Stimulated activated CD8-positive, alpha-beta memory T cell treated with anti-CD3 and anti-CD28 coated beads, Interleukin-2, amount 100 ng/mL, for 48 hours (primary cell): ENCODE results near the gene PBX1.

Experiments used
- DNase-seq, 2 donors: peaks; one replicate each; pipeline ENCODE4 v3.0.0-alpha.2; 2020; ENCODE audit warnings: low read depth in 2 of 2

The PBX1 gene

DNA sequence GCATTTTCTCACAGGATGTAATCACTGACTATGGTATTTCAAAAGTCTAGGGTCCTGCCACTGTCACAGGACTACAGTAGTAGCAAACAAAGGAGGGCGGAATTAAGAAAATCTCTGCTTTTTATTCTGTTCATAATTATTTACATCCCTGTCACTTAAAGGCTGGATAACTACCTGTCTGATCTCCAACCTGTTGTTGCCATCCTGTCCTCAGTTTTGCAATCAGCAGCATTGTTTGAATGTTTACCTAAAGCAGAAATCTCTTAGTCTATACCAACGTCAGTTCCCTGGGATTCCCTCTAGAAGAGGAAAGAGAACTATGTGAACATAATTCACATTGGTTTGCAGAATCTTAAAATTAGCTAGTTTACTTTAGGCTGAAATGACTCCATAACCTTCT, 218.5 kb downstream of the PBX1 start:
- DNase-seq, result no peak

DNA sequence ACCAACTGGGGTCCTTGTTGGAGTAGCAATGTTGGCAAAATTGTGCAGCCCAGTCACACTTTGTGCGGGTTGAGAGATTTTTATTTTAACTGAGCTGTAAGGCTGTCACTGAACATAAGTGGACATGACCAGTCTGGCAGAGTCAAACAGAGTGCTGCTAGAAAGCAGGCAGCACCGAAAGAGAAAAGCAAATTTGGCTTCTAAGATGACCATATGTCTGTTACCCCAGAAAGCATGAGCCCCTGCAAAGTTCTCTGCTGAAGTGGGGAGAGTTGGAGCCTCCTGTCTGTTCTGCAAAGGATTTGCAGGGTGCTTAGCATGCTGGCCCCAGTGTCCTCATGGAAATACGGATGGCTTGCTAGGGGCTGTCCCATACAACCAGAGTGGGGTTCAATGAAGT, 220.4 kb downstream of the PBX1 start:
- DNase-seq, result no peak

DNA sequence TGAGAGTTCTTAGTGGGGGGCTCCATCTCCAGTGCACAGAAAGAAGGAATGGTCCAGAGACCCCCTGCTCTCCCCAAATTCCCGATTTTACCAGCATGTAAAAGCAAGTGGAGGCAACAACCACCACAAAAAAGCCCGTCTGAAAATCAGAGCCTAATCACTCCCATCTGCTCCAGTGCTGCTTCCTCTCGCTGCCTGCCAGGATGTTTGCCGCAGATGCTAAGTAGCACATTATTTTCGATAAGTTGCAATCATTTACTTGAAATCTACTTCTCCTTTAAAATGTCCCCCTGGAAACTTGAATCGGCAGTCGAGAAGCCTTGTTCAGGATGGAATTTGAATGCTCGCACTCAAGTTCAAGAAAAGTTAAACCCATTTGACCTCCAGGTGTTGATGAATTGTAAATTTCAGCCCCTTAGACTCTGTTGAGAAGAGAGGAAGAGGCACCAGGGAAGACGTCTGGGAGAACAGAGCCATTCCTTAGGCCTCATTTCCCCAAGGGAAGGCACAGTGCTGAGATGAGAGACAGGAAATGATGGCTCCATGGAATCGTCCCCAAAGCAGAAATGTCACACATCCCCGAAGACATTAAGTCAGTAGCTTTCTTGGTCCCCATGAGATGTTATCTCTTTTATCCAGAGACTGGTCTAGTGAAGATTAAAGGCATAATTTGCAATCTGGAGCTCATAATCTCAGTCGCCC, 221.3 kb downstream of the PBX1 start:
- DNase-seq, result no peak

DNA sequence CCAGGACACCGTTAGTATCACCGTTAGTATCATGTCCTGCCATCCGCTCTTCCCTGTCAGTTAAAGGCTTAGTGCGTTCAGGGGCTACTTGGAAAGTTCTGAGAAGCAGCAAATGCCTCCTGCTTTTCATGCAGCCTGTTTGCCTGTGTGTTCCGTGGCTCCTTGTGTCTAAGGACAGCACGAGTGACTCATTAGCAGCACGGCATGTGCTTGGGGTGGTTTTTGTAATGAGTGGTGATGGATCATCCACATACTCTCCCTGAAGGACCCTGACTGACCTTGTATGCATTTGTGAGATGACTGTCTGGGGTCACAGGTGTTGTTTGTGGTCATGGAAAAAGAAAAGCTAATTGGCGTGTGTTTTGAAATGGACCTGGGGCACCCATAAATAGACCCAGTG, 221.9 kb downstream of the PBX1 start:
- DNase-seq, result no peak

DNA sequence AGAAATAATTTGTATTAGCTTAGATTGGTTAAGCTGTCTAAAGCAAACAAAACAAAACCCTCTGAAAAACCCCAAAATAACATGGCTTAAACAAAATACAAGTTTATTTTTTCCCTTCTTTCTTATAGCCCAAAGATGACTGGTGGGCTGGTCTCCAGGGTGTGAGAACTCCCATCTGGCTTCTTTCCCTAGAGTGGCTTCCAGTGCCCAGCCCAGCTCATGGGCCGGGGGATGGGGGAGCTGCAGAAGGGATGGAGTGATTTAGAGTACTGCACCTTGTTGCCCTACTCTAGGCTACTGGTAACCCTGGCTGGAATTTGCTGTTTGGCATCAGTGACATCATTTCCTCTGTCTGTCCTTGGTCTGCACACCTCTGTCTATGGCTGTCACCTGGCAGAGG, 223.0 kb downstream of the PBX1 start:
- DNase-seq, result no peak

DNA sequence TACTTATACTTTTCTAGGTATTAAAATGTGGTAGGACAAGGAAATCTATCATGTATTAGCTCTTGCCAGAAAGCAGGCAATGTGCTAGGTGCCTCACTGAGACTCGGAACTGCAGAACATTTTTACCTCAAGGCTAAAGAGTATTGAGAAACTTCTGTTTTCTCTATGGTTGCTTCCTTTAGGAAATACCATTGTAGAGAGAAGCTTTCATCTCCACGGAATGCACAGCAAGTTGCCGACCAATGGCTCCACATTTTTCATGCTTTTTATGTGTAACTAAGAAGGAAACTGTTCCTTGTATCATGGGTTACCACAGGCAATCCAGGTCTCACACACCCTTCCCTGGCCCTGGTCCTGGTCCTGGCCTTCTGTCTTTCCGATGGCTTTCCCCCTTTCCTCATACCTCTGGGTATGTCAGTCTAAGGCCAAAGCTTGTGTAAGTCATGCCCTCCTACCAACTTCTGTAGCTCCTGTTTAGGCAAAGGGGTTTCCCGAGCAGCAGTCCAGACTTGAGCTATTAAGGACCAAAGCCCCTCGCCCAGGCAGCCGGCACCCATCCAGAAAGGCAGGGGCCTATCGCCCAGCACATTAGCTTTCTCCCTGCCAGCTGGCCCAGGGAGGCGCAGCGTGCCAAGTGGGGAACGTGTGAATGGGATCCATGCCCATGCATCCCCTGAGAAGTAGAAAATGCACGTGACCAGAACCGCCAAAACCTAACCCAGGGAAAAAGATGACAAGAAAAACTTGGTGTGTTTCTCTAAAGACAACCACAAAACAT, 225.0 kb downstream of the PBX1 start:
- DNase-seq, result no peak

DNA sequence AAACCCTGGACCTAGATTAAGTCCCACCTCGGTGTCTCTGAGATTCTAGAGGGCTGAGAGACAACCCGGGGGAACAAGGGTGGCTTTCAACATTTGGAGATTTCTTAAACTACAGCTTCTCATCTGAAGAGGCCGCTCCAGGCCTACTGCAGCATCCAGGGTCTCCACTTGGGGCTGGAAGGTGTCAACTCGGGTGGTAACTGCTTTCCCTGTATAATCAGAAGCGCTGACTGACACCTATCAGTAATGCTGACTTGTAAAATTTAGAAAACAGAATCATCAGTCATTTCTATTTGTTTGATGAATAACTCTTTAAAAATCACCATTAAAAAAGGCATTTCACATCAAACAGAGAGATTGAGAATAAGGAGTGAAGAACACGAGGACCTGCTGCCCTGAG, 226.0 kb downstream of the PBX1 start:
- DNase-seq, result no peak

DNA sequence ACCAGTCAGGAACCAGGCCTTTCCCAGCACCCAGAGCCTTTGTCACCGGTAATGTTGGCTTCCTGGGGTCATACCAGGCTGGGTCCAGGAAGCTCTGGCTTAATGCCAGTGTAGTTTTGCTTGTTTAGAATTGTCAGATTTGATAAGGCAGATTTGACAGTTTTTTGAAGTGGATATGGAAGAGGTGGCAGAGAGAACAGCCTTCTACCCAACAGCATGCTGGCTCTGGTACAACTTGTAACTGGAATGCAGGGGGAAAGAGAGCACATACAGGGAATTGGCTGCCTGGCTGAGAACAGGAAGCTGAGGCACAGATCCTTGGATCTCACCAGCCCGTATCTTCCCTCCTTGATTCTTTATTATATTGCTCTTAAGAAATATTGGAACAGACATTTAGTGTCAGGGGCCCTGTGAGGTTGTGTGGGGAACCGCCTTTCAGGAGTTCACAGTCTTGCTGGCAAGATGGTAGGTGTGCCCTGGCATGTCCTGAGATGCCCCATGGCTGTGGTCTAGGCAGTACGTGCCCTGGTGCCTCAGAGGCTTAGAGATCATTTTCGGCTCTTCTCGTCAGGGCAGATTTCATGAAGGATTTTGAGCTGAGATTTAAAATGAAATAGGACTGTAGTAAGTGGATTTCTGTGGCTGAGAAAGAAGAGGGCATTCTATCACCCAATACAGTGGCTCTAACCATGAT, 227.0 kb downstream of the PBX1 start:
- DNase-seq, result no peak

DNA sequence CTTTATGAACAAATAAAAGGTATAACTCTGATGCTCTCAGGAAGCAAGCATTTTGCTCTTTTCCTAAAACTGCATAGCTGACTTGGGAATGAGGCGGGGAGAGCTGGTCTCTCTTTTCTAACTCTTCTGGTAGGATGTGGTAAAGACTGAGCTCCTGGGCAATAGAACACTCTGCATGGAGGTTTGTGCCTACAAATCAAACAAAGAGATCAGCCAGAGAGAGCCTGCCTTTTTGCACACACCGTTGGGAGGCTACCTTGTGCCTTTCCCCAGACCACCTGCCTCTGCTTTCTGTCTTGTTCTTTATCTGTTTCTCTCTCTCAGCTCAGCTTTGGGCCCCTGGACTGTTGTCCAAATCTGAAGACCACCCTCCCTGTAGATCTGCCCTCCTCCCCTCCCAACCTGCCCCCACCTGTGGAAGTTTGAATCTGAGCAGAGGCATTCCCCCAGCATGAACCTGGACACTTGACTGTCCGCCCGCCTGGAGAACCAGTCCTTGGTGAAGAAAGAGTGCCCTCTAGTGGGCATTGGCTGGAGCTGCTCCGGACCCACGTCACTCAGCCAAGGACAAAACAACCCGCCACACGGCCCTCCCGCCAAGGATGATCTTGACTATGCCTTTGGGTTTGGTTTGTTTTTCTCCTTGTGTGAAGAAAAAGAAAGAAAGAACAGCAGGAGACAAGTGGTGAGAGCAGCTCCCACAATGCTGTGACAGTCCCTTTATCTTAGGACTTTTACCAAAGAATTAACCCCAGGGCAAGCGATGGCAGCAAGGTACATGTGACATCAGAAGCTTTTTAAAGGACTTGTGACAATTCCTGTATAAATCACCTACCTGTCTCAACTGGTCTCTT, 228.2 kb downstream of the PBX1 start:
- DNase-seq, result peak; percentile 21 to 50

DNA sequence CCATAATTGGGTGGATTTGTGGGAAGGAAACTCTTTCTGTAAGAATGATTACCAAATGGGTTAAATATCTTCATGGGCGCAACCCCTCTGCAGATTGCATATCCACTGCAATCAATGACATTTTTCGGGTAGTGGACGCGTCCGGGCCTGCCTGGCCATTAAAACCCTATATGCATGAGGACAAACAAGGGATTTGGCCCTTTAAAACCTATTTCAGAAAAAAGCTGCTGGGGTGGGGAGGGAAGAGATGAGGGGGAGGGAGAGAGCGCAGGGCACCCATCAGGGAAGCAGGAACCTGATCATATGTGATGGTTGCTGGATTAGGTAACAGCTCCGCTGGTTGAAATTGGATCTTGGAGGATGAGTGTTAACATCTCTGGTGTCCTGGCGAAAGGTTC, 228.8 kb downstream of the PBX1 start:
- DNase-seq, result no peak

DNA sequence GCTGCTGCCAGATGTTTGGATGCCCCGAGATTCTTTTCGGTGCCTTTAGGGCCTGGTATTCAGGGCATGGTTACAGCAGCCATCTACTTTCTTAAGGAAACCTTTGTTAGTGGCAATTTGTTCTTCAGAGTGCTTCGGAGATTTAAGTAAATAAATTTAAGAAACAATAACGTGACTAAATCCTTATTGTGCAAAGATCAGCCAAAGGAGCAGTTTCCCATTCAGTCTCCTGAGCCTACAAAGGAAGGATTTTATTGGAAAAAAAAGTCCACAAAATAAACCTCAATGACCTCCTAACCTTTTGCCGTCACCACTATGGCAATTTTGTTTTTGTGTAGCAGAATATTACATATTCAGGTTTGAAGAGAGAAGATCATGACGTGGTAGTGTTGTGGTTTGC, 231.1 kb downstream of the PBX1 start:
- DNase-seq, result no peak

DNA sequence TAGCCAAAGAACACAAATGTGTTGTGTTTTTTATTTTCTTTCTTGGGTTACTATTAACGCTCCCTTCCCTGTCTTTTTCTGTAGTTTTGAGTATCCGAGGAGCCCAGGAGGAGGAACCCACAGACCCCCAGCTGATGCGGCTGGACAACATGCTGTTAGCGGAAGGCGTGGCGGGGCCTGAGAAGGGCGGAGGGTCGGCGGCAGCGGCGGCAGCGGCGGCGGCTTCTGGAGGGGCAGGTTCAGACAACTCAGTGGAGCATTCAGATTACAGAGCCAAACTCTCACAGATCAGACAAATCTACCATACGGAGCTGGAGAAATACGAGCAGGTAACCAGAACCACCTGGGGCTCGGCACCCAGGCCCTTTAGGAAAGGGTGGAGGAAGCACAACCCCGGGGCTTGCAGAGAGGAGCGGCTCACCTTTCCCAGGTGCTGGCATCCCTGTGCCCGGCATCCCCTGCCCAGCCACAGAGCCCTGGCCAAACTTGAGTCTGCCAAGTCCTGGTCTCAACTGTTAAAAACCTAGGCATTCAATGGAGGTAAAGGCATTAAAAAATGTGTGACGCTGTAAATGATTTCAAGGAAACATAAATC, 233.5 kb downstream of the PBX1 start:
- DNase-seq, result no peak

DNA sequence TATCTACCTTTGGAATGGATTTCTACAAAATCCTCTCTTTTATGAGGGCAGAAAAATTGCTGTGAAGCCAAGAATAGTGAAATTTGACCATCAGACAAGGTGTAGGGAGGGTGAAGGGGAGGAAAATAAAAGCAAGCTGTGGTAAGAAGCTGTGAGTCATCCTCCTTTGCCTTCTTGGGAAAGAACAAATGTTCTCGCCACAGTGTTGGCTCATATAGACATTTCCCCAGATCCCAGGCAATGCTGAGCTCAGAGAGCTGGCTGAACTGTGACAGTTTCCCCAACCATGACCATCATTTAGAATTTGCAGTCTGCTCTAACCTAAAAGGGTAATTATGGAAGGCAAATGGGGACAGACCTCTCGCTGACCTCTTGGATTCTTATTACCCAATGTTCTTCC, 235.4 kb downstream of the PBX1 start:
- DNase-seq, result no peak

DNA sequence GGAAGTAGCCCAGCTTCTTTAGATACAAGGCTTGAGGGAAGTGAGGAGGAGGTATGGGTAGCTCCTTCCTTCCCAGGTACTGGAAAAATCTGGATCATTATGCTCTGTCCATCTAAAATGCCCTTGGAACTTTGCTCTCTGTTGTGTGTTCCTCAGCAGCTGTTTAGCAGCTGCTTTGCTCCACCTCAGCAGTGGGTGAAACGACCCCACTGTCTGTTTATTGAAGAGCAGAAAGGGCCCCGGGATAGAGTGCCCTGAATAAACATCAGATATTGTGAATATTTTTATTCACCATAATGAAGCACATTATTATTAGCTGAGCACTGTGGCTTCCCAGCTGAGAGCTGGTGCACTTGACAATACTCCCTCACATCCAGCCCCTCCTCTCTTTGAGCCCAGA, 237.9 kb downstream of the PBX1 start:
- no peak for DNase-seq

DNA sequence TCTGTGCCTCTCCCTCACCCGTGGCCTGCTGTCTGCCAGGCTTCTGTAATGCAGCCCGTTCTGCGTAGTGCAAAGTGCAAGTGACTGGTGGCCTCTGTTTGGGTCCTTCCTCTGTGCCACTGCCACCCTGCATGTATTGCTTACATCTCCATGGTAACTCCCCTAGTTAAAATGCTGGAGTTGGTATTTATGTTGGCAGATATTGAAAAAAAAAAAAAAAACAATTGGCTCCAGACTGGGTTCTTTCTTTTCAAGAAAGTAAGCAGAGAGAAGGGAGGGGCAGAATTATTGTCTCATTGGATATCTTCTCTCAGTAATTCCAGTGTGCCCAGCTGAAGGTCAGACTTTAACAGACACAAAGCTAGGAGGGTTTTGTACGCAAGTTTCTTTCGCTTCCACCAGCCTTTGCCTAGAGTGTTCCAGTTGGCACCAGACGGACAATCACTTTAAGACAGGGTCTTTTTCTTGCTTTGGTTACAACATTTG, 242.3 kb downstream of the PBX1 start:
- no peak for DNase-seq

DNA sequence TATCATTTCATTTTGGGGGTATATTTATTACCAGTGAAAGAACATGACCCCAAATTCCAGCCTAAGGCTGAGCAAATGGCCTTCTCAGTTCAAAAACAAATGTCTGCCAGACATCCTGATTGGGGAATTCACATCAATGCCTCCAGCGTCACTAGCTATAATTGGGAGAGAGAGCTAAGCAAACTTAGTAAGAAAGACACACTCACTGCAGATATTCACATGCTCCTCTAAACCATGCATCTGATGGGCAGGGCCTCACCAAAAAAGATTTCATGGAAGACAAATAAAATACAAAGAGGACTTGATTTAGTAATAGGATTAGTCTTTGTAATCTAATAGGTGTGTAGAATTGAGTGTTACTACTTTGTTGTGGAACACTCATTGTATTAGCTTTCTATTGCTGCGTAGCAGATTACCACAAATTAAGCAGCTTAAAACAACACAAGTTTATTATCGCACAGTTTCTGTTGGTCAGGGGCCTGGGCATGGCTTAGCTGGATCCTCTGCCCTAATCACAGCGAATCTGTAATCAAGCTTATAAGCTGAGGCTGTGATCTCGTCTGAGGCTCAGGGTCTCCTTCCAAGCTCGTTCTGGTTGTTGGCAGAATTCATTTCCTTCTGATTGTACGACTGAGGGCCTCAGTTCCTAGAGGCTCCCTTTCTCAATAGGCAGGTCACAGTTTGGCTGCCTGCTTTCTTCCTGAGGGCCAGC, 243.0 kb downstream of the PBX1 start:
- no peak for DNase-seq

DNA sequence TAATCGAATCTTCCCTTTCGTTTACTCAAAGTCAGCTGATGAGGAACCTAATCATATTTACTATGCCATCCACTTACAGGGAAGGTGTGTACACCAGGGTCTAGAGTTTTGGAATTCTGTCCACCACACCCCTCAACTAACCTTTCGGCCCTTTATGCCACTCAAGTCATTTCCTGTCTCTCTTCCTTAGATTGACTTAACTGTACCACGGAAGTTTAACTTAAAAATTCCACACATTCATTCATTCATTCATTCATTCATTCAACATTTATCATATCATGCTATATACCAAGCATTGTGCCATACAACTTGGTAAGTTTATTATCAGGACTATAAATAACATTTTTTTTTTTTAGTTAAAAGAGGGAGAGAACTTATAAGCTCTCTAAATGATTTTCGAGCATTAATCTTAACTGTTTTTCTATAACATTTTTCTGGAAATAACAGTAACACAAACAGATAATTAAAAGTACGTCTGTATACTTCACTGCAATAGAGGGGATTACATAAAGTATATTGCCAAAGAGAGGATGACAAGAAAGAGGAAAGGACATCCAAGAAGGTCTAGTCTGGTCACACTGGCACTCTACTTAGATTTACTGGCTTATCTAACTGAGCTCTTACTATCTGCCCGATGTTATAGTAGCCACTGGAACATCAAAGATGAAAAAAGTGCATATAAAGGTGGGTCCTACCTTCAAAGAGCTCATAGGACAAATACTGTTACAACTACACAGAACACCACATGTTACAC, 243.7 kb downstream of the PBX1 start:
- DNase-seq, result no peak

DNA sequence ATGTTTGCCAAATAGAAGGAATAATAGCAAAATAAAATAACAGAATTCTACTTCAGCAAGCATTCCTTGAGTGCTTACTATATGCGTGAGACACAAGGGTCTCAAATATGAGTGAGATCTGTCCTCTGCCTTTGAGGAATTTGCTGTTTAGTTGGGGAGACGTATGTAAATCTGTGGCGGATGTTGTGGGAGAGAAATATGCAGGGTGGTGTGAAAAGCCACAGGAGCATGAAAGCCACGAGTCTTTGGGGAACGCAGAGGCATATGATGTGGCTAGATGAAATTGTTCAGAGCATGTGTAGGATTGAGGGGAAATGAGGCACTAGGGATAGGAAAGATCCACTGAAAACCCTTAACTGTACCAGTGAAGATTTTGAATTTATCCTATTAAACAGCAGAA, 244.4 kb downstream of the PBX1 start:
- DNase-seq, result no peak

DNA sequence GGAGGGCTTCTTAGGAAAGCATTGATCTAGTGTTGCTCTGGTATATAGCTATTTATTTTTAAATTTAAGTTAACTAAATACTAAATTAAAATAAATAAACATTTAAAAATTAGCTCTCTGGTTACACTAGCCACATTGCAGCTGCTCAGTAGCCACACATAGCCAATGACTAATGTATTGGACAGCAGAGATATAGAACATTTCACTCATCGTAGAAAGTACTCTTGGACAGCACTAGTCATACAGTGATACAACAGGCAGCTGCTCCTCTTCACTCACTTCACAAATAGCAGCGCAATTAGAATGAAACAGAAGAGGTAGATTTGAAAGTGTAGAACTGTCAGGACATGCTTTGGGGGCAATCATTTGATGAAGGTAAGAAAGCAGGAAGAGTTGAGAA, 245.4 kb downstream of the PBX1 start:
- DNase-seq, result no peak

DNA sequence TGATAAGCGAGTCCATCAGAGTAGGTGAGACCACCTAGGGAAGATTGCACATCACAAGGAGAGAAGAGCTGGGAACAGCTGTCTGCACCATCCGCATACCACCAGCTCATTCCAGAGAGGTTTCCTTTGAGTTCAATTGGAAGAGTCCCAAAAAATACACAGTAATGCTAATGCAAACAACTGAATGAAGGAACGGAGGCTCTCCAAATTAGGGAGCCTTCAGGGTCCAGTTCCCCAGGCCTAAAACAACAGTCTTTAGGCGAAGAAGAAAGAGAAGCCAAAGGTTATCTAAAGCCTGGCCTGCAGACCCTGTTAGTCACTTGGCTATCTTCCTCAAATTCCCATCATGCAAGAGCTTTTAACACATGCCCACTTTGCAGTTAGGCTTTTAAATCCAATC, 246.4 kb downstream of the PBX1 start:
- no peak for DNase-seq
